GM06990 (cell line): ENCODE measurements around the gene DTHD1.

Source experiments
- DNase-seq: peaks from one replicate; pipeline ENCODE4 v3.0.0-alpha.2; 2011; ENCODE audit not compliant: insufficient read length; ENCODE audit errors: extremely low read depth
- H3K27me3 ChIP-seq: replicated peaks from 2 replicates; pipeline ENCODE4 v1.6.0; 2011; ENCODE audit warnings: low read length; ENCODE audit not compliant: control insufficient read depth, insufficient read depth
- H3K36me3 ChIP-seq: 2 replicates; pipeline ENCODE4 v1.5.1; 2011; ENCODE audit warnings: low read length; ENCODE audit not compliant: control insufficient read depth, insufficient read depth
- H3K4me3 ChIP-seq: replicated peaks from 2 replicates; pipeline ENCODE4 v1.5.1; 2011; ENCODE audit warnings: low read depth, mild to moderate bottlenecking, control low read depth, low read length
- TF ChIP-seq, protein P1 (sequence below): IDR thresholded peaks from 2 replicates; pipeline ENCODE4 v1.5.1; 2011; ENCODE audit warnings: low read length, control low read depth, mild to moderate bottlenecking, inconsistent platforms; ENCODE audit not compliant: insufficient read depth, poor library complexity, severe bottlenecking

The DTHD1 gene

DNA sequence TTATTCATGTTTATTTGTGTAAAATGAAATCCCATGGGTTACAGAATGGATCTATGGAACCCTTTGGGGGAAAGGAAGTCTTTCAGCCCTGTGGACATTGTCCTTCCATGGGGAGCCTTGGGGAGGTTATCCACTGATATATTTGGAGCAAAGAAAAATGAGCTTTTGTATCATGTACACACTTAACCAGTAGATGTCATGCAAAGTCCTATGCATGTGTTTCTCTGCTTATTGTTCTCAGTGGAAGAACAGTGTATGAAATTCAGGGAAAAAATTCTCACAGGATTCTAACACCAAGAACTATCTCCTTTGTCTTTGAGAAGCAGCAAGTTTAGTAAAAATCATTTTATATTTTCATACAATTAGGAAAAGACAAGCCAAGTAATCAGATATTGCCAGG is 105.3 kb downstream of the DTHD1 start:
- H3K4me3 ChIP-seq, result no peak overlapping the region
- DNase-seq, result no peak
- TF ChIP-seq, protein P1, sequence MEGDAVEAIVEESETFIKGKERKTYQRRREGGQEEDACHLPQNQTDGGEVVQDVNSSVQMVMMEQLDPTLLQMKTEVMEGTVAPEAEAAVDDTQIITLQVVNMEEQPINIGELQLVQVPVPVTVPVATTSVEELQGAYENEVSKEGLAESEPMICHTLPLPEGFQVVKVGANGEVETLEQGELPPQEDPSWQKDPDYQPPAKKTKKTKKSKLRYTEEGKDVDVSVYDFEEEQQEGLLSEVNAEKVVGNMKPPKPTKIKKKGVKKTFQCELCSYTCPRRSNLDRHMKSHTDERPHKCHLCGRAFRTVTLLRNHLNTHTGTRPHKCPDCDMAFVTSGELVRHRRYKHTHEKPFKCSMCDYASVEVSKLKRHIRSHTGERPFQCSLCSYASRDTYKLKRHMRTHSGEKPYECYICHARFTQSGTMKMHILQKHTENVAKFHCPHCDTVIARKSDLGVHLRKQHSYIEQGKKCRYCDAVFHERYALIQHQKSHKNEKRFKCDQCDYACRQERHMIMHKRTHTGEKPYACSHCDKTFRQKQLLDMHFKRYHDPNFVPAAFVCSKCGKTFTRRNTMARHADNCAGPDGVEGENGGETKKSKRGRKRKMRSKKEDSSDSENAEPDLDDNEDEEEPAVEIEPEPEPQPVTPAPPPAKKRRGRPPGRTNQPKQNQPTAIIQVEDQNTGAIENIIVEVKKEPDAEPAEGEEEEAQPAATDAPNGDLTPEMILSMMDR, result no peak
- H3K27me3 ChIP-seq, result no peaks in the 10 kb centered on the region
- H3K36me3 ChIP-seq, result no peaks in the 10 kb centered on the region

DNA sequence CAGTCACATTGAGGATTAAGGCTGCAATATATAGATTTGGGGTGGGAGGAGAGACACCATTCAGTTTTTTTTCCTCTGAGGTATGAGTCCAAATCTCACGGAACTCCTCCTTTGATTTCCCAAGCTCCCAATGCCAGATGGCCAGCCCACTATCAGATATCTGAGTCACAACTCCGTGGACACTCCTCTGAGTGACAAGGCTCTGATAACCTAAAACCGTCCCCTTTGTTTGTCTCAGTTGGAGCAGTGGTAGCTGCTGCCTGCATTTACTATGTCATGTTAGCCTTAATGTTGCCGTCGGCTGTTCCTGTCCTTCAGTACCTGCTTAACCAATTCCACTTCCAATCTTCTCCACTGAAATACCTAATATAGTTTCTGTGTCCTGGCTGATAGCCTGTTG is 107.3 kb downstream of the DTHD1 start:
- Histone ChIP-seq H3K27me3 (no peaks in the 10 kb centered on the region), H3K4me3 (no peak overlapping the region), H3K36me3 (no peaks in the 10 kb centered on the region)
- TF ChIP-seq, protein P1, result no peak
- no peak for DNase-seq

DNA sequence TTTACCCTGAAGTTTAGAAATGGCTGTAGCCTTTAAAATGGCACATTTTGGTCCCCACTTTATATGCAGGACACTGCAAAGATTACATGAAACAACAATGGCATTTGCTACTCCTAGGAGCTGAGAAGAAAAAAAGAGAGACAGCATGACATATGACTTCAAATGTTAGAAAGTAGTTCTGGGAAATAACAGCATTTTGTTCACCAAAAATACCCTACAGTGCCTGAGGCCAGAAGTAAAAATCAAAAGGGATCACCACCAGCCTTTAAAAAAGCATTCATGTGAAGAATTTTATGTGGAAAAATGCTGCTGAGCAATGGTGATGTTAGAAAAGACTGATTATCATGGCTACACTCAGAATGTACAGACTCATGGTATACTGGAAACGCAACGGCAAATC is 110.0 kb downstream of the DTHD1 start:
- Histone ChIP-seq H3K36me3 (no peaks in the 10 kb centered on the region), H3K4me3 (no peak overlapping the region), H3K27me3 (no peaks in the 10 kb centered on the region)
- no peak for DNase-seq
- TF ChIP-seq, protein P1, result no peak

DNA sequence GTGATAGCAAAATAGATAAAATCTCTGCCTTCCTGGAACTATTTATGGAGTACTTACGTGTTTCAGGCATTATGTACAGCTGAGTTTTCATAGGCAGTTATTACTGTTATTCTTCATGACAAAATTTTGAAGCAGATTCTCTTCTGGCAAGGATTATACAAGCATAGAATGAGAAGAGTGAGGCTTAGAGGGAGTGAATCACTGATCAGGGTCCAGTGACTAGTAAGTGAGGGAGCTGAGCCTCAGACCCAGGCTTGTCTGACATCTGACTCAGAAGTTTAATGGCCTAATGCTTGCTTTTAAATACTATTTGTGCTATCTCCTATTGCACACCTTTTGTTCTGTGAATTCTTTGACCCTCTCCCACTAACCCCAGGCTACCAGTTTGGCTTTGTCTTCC is 110.6 kb downstream of the DTHD1 start:
- TF ChIP-seq, protein P1, result no peak
- no peaks in the 10 kb centered on the region for H3K27me3 ChIP-seq
- H3K36me3 ChIP-seq, result no peaks in the 10 kb centered on the region
- H3K4me3 ChIP-seq, result no peak overlapping the region
- no peak for DNase-seq

DNA sequence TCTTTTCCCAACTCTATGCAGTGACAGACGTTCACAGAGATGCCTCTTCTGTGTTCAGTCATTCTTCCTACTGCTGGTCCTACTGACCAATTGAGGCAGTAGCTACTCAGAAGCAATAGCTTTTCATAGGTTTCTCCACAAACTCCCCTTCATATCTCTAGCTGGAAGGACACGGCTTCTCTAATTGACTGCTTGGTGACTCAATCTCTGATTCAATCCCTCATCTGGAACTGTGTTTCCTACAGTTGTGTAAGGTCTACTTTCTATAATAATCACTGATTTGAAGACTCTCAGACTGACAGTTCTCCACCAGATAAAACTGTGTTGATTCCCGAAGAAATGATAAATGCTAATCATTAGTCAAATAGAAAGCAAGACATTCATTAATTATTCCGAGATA is 111.5 kb downstream of the DTHD1 start:
- Histone ChIP-seq H3K27me3 (no peaks in the 10 kb centered on the region), H3K4me3 (no peak overlapping the region), H3K36me3 (no peaks in the 10 kb centered on the region)
- no peak for DNase-seq
- TF ChIP-seq, protein P1, result no peak
